ENCODE measurements around the gene NPTX1. TPM values are rescaled to one million over a fixed set of nuclear protein-coding genes. Genes with fewer than 3 reads are reported as not detected.

Gene NPTX1
- total RNA-seq, 4 donors from 2014 or later, result 0.92 to 0.98 TPM; not detected in 2

DNA sequence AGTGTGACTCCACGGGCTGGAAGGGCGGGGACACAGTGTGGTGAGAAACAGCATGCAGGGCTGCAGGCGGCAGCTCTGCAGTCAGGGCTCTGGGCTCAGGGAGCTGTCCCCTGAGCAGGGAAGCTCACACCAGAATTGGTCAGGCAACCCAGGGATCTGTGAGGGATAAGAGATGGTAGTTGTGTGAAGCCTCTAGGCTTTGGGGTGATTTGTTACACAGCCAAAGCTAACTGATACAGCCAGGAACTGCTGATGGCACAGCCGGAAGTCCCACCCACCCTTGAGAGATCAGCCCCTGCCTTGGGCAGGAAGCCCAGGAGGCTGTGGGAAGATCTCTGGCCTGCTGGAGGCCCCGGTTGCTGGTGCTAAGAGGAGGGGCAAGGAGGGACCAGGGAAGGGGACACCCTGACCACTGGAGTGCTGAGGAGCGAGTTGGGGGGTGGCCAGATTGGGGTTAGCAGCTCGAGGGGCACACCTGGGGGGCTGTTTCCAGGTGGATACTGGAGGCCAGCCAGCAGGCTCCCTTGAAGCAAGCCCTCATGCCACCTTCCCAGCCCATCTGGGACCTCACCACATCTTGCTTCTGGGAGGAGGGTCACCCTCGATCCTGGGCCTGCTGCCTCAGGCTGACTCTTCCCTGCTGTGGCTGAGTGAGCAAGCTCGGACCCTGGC is 25.2 kb downstream of the NPTX1 start:
- no peaks in the 10 kb centered on the region for H3K27me3 ChIP-seq
- no peaks in the 10 kb centered on the region for H3K9me3 ChIP-seq
- no peak for DNase-seq
- WGBS, 2 donors, result 74 to 75% methylated on average over 4 to 7 of the region's 9 CpGs
- TF ChIP-seq, protein P1, sequence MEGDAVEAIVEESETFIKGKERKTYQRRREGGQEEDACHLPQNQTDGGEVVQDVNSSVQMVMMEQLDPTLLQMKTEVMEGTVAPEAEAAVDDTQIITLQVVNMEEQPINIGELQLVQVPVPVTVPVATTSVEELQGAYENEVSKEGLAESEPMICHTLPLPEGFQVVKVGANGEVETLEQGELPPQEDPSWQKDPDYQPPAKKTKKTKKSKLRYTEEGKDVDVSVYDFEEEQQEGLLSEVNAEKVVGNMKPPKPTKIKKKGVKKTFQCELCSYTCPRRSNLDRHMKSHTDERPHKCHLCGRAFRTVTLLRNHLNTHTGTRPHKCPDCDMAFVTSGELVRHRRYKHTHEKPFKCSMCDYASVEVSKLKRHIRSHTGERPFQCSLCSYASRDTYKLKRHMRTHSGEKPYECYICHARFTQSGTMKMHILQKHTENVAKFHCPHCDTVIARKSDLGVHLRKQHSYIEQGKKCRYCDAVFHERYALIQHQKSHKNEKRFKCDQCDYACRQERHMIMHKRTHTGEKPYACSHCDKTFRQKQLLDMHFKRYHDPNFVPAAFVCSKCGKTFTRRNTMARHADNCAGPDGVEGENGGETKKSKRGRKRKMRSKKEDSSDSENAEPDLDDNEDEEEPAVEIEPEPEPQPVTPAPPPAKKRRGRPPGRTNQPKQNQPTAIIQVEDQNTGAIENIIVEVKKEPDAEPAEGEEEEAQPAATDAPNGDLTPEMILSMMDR (IDR thresholded peaks at IDR 0.05), result no peak
- no peak for TF ChIP-seq POLR2A (IDR thresholded peaks at IDR 0.05)
- no peaks in the 10 kb centered on the region for H3K36me3 ChIP-seq
- H3K27ac ChIP-seq, result no peak overlapping the region
- intact Hi-C loops (cut with DNase I), result no loop called here
- peaks cover 5 to 13% of the 10 kb centered on the region in 2 donors for H3K4me1 ChIP-seq
- no peak overlapping the region for H3K4me3 ChIP-seq (replicated peaks in 1 of 3)

- TF ChIP-seq, protein P1 (IDR thresholded peaks at IDR 0.05), result no peak
- TF ChIP-seq POLR2A (IDR thresholded peaks at IDR 0.05), result no peak
- intact Hi-C loops (cut with DNase I), result no loop called here
- no peak overlapping the region for H3K4me3 ChIP-seq (replicated peaks in 1 of 3)
- no peak overlapping the region for H3K27ac ChIP-seq
- no peak for DNase-seq
- H3K9me3 ChIP-seq, result no peaks in the 10 kb centered on the region
- H3K27me3 ChIP-seq, result no peaks in the 10 kb centered on the region
- 44 to 50% methylated on average over 15 to 18 of the region's 18 CpGs for WGBS, 2 donors
- H3K36me3 ChIP-seq, result no peaks in the 10 kb centered on the region
- H3K4me1 ChIP-seq, result peaks cover 0 to 7% of the 10 kb centered on the region in 2 donors
Observed at GRCh38 chr17:80449930-80450576, 26.4 kb downstream of the NPTX1 start.

DNA sequence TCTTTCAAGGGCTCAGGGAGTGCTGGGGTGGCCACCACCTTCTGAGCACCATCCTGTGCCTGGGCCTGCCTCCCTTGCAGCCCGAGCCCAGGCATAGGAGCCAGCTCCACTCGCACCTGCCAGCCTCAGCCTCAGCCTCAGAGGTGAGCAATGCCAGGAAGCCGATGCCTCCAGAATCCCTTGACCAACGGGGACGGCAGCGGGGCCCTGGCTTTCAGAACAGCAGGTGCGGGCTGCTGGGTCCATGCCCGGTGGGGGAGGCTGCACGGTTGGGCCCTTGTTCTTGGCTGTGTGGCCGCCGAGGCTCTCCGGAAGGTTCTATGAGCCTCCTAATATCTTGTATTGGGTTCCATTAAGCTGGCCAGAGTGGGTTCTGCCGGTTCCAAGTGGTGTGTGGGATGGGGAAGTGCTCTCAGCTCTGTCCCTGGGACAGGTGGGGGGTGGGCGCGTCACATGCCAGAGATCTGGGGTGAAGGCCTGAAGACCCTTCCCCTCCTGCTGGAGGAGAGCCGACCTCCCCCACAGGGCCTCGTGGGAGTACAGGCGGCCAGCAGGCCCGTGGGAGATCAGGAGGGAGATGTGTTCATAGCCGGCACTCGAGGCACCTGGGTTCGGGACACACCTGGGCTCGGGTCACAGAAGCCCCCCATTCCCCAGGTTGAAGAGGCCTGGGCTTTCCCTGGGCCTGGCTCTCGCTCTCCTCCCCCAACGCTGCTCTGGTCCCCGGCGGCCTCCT is 27.0 kb downstream of the NPTX1 start:
- Histone ChIP-seq H3K9me3 (no peaks in the 10 kb centered on the region), H3K4me1 (peaks cover 0 to 7% of the 10 kb centered on the region in 2 donors), H3K27me3 (no peaks in the 10 kb centered on the region), H3K4me3 (replicated peaks in 1 of 3) (no peak overlapping the region), H3K27ac (no peak overlapping the region), H3K36me3 (no peaks in the 10 kb centered on the region)
- no peak for DNase-seq
- 78 to 82% methylated on average over 11 to 22 of the region's 27 CpGs for WGBS, 2 donors
- intact Hi-C loops (cut with DNase I), result no loop called here
- no peak for TF ChIP-seq POLR2A (IDR thresholded peaks at IDR 0.05)
- TF ChIP-seq, protein P1 (IDR thresholded peaks at IDR 0.05), result no peak

DNA sequence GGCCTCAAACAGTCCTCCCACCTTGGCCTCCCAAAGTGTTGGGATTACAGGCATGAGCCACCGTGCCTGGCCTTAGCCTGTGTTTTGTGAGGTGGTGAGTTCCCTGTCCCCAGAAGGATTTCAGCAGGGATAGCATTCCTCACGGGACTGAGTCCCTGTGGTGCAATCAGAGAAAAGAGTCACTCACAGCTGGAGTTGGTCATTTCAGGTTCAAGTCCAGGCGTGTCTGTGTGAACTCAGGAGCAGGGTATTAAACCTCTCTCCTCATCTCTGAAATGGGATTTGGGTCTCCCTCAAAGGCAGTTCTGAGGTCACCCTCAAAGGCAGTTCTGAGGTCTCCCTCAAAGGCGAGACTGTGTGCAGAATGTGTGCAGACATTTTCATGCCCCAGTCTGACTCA is 28.6 kb downstream of the NPTX1 start:
- intact Hi-C loops (cut with DNase I), result no loop called here
- Histone ChIP-seq H3K4me3 (replicated peaks in 1 of 3) (no peak overlapping the region), H3K27me3 (no peaks in the 10 kb centered on the region), H3K9me3 (no peaks in the 10 kb centered on the region), H3K4me1 (no peaks in the 10 kb centered on the region), H3K36me3 (no peaks in the 10 kb centered on the region), H3K27ac (no peak overlapping the region)
- TF ChIP-seq, protein P1 (IDR thresholded peaks at IDR 0.05), result no peak
- TF ChIP-seq POLR2A (IDR thresholded peaks at IDR 0.05), result no peak
- DNase-seq, result no peak
- WGBS, 2 donors, result 73 to 75% methylated on average over 3 of the region's 4 CpGs

Measured in thyroid gland (tissue), 4 donors.